ENCODE results near the gene BMAL1.

The BMAL1 gene

DNA sequence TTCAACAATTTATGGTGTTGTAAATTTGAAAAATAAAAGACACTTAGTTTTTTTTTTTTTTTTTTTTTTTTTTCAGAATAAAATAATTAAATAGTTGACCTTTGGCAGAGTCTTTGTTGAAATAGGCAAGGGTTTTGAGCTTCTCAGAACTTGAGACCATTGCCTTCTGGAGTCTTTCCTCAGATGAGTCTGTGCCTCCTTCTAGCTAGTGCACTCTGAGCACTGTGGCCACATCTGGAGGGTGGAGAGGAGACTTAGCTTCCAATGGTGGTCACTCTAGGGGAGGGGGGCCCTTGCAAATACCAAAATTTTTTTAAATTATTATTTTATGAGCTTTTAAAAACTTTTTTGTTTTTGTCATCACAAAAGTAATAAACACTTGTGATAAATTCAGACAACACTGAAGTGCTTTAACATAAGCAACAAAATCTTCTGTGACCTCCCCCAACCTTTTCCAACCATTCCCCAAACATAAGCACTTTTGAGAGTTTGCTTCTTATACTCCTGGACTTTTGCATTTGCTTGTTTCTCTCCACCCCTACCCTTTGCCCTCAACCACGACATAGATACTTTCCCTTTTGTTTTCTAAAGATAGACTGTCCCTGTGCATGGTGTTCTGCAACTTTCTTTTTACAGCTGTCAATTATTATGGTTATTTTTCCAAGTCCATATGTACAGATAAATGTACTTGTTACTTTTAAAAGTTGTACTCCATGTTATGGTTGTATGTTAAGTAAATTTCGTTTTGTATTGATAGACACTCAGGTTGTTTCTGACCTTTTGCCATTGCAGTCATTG, 41.1 kb downstream of the BMAL1 start:
- no peak for DNase-seq

DNA sequence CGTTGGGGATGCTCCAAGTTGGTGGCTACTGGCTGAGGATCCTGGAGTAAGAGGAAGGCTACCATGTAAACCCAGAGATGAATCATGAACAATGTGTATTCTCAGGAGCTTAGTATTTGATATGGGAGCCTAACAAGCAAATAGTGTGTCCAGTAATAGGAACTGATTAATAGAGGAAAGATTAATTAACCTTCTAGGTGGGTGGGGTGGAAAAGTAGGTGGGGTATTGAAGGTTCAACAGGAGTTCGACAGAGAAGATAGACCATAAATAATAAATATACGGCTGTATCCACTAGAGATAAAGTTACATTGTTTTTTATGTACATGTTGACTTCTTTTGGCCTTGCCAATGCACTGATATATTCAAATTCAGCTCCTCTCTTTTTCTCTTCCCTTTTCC, 43.1 kb downstream of the BMAL1 start:
- no peak for DNase-seq

GRCh38 chr11:13321431-13321830, 43.8 kb downstream of the BMAL1 start:
- DNase-seq = no peak

- no peak for DNase-seq
These were observed 46.6 kb downstream of the BMAL1 start for GRCh38 chr11:13324141-13324540.

GRCh38 chr11:13324709-13325108, 47.1 kb downstream of the BMAL1 start:
- DNase-seq = no peak

GRCh38 chr11:13327421-13327820, 49.8 kb downstream of the BMAL1 start:
- no peak for DNase-seq

DNA sequence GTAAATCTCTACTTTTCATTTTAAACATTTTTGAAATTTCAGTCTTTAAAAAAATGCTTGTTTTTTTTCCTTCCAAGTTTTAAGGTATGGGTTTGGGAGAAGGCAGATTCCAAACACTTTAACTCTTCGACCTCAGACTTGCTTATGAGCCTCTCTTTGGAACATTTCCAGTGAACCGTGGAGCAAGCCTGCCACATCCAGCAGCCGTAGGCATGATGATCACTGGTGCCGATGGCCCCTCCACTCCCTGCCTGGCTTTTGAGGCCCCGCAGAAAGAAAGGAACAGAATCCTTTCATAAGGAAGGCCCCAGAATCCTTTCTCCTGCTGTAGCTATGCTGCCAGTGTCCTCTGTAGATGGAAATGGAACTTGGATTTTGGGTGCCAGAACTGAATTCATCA, 50.7 kb downstream of the BMAL1 start:
- DNase-seq = no peak

DNA sequence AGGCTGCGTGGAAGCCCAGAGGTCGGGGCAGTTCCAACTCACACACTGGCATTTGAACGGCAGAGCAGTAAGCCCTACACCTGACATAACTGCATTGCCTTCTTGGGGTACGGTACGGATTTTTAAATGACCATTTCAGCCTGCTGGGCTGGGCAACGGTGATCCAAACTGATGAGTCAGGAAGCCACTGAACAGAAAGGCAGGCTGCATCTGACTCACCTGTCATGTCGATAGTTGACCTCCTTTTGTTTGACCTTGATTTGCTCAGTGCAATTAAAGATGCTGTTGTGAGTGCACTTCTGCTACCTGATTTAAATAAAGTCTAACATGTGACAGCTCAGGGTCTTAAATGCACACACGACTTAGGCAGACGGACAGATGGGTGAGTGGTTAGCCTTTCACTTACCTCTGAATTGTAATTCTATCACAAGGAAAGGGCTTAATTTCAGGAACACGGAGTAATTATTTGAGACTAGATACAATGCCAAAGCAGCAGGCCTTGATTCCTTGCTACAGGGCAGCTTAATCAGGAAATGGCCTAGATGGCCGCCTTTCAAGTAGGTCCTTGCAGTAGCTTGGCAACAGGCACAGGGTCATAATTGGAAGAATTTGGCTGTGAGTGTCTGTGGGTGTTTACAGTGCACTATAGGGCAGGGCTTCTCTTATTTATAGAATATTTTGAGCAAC, 52.2 kb downstream of the BMAL1 start:
- no peak for DNase-seq

- no peak for DNase-seq
These were observed 54.5 kb downstream of the BMAL1 start for GRCh38 chr11:13332124-13332523.

GRCh38 chr11:13333456-13333957, 55.9 kb downstream of the BMAL1 start:
- DNase-seq = no peak

GRCh38 chr11:13334034-13334786, 56.6 kb downstream of the BMAL1 start:
- DNase-seq = no peak

- DNase-seq = peak; percentile 37
These were observed 57.7 kb downstream of the BMAL1 start for GRCh38 chr11:13335319-13335718.

DNA sequence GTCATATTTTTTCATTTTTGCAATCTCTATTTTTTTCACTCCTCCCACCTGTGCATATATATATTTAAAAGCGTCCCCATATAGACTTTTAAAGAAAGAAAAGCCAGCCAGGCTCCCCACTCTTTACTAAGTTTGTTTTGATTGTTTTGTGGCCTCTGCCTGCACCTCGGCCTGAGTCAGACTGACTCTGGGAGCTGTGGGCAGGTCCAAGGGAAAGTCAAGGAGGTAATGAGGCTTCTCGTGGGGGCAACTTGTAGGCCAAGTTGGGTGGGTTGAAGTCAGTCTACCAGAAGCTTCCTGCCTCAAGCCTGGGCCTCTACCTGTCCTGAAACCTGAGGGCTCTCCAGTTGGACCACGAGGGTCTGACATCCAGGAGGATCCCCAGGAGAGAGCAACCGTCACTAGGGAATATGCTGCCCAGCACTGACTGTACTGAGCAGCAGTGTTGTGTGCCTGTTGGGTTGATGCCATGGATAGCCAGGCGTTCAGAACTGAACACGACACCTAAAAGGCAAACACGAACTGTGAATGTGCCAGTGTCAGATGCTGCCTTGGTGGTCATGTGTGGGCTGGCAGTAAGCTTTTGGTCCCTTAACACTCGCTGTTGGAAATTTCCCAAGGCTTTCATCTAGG, 58.8 kb downstream of the BMAL1 start:
- no peak for DNase-seq

GRCh38 chr11:13338019-13338426, 60.4 kb downstream of the BMAL1 start:
- DNase-seq = no peak

GRCh38 chr11:13338427-13339069, 61.0 kb downstream of the BMAL1 start:
- no peak for DNase-seq

- no peak for DNase-seq
These were observed 61.9 kb downstream of the BMAL1 start for GRCh38 chr11:13339195-13340153.

DNA sequence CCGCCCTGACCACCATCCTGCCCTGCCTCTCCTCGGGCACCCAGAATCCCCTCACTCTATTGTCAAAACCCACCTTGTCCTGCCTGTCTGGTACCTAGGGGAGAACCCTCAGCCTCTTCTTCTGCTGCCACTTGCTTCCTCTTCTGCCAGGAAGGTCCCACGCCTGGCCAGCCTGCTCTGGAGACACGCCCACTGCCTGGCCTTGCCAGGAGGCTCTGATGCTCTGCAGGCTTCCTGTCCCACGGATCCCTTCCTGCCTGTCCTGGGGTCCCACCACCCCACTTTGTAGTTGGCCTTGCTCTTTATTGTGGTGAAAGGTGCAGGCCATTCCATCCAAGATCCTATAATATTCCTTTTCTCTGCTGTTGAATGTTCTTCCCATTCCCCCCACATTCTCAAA, 63.4 kb downstream of the BMAL1 start:
- no peak for DNase-seq

DNA sequence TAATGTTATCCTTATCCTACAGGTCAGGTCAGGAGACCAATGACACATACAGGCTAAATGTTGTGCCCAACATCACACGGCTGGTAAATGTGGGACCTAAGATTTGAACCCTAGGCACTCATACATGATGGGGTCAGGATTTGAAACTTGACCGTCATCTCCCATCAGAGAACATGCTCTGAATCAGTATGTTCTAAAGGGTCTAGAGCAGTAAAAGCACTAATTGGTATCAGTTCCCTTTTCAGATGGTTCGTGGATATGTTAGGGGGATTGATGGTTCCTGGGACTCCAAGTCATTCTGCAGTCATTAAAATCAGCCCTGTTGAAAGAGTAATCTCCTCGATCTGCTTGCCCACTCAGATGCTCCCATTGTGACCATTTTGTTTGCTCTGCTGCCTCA, 65.5 kb downstream of the BMAL1 start:
- no peak for DNase-seq

DNA sequence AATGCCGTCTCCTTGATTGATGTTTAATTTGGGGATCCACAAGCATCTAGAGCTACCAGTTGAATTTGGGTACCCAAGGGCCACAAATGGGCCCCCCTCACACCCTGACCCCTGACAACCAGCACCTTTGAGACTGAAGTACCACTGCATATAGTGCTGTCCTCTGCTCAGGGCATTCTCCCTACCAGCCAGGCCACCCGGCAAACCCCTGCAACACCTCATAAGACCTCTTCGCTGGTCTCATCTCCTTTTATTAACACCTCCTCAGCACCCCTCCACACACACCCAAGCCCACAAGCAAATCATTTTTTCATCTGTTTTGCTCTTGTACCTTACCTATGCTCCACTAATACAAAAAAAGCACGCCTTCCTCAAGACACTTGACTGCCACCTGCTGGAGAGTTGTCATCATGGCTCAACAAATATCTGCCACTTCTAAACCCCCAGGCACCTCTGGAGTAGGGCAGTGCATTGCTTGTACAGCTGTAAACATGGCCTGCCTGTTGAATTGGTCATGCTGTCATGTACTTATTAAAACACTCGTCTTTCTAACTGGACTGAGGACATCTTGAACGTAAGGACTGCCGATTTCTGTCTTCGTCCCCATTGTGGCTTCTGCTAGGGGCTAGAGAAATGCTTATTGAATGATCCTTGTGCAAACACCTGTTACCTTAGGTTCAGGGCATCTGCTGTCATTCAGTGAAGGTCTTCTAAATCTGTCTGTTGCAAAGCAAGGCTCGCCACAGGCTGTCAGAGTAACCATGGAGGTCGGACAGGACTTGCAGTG, 66.5 kb downstream of the BMAL1 start:
- DNase-seq = peak; percentile 60

DNA sequence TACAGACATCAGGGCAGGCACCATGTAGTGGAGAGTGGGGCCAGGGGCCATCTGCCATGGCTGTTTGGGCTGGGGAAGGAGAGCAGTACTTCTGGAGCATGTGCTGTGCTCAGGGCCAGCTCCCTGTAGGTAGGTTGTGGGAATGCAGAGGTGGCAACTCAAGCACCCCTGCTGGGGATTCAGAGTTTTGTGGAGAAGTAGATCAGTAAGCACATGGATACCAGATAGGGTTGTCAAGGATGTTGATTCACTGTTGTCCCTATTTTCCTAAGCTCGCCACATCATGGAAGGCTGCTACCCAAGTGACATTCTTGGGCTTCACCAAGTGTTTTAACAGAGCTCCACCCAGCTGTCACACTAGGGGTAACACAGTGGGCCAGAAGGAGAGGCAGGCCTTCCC, 67.2 kb downstream of the BMAL1 start:
- no peak for DNase-seq

DNA sequence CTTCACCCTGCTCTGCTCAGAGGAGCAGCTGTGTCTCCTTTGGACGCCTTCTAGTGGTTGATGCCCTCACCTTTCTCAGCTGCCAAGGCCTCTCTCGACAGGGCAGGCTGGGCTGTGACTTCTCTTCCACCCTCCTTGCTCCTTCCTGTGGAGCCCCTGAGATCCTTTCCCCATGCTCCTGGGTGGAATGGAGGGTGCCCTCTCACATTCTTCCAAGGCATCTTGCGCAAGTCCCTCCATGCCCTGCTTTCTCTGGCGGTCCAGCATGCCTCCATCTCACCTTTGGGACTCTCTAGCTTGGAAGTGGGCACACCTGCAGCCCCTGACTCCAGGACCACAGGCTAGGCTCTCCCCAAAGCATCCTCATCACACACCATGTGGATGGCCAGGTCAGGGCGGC, 68.9 kb downstream of the BMAL1 start:
- no peak for DNase-seq

Measured in NCI-H526 treated with DMSO at 0.1 percent for 48 hours (cell line).